Panc1 (cell line): Measurements from ENCODE around the gene OR2V2. TPM values are rescaled to one million over a fixed set of nuclear protein-coding genes. Genes with fewer than 3 reads are reported as not detected.

Experiments used
- ATAC-seq: fragments of 200-7000 bp; cut with Tn5 transposase; 2 replicates; pipeline ENCODE4 v1.9.1; 2020; ENCODE audit warnings: mild to moderate bottlenecking, moderate library complexity
- BruUV-seq: library from RNA; stranded (reverse); fragments of 400-500 nt; replicated peaks from 2 replicates; lab custom pipeline; 2021; lab: Mats Ljungman, UMichigan
- CTCF ChIA-PET: fragments of 300-600 bp; sonication (Branson Sonifier 250); formaldehyde crosslinking; loops from one replicate; lab custom pipeline; 2022; ENCODE audit warnings: antibody characterized with exemption; lab: Charles Lee
- POLR2A ChIA-PET: fragments of 300-600 bp; sonication (Branson Sonifier 250); formaldehyde crosslinking; loops from one replicate; lab custom pipeline; 2022; ENCODE audit warnings: antibody characterized with exemption; lab: Charles Lee
- DNase-seq: peaks from one replicate; pipeline ENCODE4 v3.0.0-alpha.2; 2010; ENCODE audit warnings: low read depth, low spot score
- H3K27ac ChIP-seq: 2 replicates; pipeline ENCODE4 v1.5.1; 2011; ENCODE audit warnings: mild to moderate bottlenecking, low read length, inconsistent platforms
- H3K27me3 ChIP-seq: fragments of 200-500 bp; sonication (Bioruptor generic); 2 replicates; pipeline ENCODE4 v1.6.0; 2014; ENCODE audit warnings: low read length, inconsistent platforms; ENCODE audit not compliant: control insufficient read depth, insufficient read depth
- H3K36me3 ChIP-seq: fragments of 200-500 bp; sonication (Bioruptor generic); 2 replicates; pipeline ENCODE4 v1.5.1; 2014; ENCODE audit warnings: inconsistent platforms, mild to moderate bottlenecking, low read length, moderate library complexity; ENCODE audit not compliant: control insufficient read depth, insufficient read depth
- H3K4me1 ChIP-seq: 2 replicates; pipeline ENCODE4 v1.5.1; 2011; ENCODE audit warnings: inconsistent platforms, mild to moderate bottlenecking, low read length, moderate library complexity; ENCODE audit not compliant: control insufficient read depth, insufficient read depth
- H3K4me3 ChIP-seq, 2 experiments: 2 replicates each; pipeline ENCODE4 v1.5.1; 2011 to 2012; ENCODE audit warnings: low read depth in 2 of 2, low read length in 2 of 2, mild to moderate bottlenecking in 2 of 2, inconsistent platforms in 1 of 2, moderate library complexity in 1 of 2
- H3K9me3 ChIP-seq: fragments of 200-500 bp; sonication (Bioruptor generic); 2 replicates; pipeline ENCODE4 v1.5.1; 2014; ENCODE audit warnings: low read depth, mild to moderate bottlenecking, inconsistent platforms, low read length, moderate library complexity; ENCODE audit not compliant: control insufficient read depth, insufficient read depth
- POLR2AphosphoS5 ChIP-seq: IDR thresholded peaks from 2 replicates; pipeline ENCODE4 v1.6.1; 2012; ENCODE audit warnings: mild to moderate bottlenecking, low read depth, low read length, moderate library complexity
- SIN3A ChIP-seq: IDR thresholded peaks from 2 replicates; pipeline ENCODE4 v1.6.1; 2012; ENCODE audit warnings: low read depth, mild to moderate bottlenecking, low read length, moderate library complexity, borderline replicate concordance; ENCODE audit not compliant: insufficient read depth
- TCF7L2 ChIP-seq: IDR thresholded peaks from 2 replicates; pipeline ENCODE4 v1.6.1; 2011; ENCODE audit warnings: mild to moderate bottlenecking, low read depth, low read length, inconsistent platforms
- in situ Hi-C: cut with HindIII; loops from 2 replicates; pipeline ENCODE4 v1.10.0; 2016; ENCODE audit warnings: low sequenced_read_pairs, low pct_unique_long_range_greater_than_20kb
- intact Hi-C: fragments of 100-400 bp; cut with micrococcal nuclease; formaldehyde crosslinking; loops from one replicate; pipeline ENCODE4 v1.10.0; 2022; ENCODE audit not compliant: unreplicated experiment
- total RNA-seq: library from RNA; stranded (reverse); gene quantifications from one replicate; pipeline ENCODE4 v1.2.1, GENCODE V29; 2021; ENCODE audit not compliant: unreplicated experiment
- TF ChIP-seq, protein P1 (sequence below): fragments of 450-650 bp; IDR thresholded peaks from 2 replicates; pipeline ENCODE4 v1.5.1; 2017; ENCODE audit warnings: mild to moderate bottlenecking
- TF ChIP-seq, protein P2 (sequence below), 2 experiments: IDR thresholded peaks; 2 replicates each; pipeline ENCODE4 v1.6.1; 2011 to 2012; ENCODE audit warnings: low read depth in 2 of 2, control low read depth in 1 of 2, low read length in 1 of 2, mild to moderate bottlenecking in 1 of 2, moderate library complexity in 1 of 2; ENCODE audit not compliant: insufficient read depth in 1 of 2

Gene OR2V2
- total RNA-seq, 1 experiment from 2014 or later = not detected

DNA sequence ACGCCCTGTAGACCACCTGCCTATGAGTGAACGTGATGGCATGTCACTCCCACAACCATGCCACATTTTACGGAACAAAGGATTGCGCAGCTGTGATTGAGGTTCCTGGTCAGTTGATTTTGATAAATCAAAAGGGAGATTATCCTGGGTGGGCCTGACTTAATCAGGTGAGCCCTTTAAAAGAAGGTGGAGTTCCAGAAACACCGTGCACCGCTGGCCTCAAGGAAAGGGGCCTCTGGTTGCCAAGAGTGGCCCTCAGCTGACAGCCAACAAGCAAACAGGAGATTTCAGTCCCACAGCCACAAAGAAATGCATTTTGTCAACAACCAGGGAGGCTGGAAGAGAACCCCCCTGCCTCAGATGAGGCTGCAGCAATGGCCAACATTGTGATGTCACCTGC is 38.6 kb downstream of the OR2V2 start:
- no peaks in the 10 kb centered on the region for H3K9me3 ChIP-seq
- in situ Hi-C loops (no loop called here), intact Hi-C loops (loop anchor here (10.0 kb wide), 1 partner anchor 381 kb away; the partner anchor contains the start of gene MGAT1)
- ChIA-PET POLR2A (interaction anchor here (1.7 kb wide), 1 partner anchor 19 kb away, joined by 5 read pairs; the partner anchor contains the start of gene TRIM7), CTCF (interaction anchor here (0.6 kb wide), 3 partner anchors 15 to 326 kb away, joined by 3 to 6 read pairs (median 3); no protein-coding TSS in a partner anchor)
- no peak overlapping the region for H3K4me3 ChIP-seq
- no peaks in the 10 kb centered on the region for H3K36me3 ChIP-seq
- H3K4me1 ChIP-seq = peaks cover 12% of the 10 kb centered on the region
- peak overlapping the region; percentile 11; the same call in 1 of the 2 replicates for H3K27ac ChIP-seq
- no TSS peak for BruUV-seq
- no peak for DNase-seq
- TF ChIP-seq TCF7L2 (no peak), POLR2AphosphoS5 (no peak), SIN3A (no peak)
- TF ChIP-seq, protein P1, sequence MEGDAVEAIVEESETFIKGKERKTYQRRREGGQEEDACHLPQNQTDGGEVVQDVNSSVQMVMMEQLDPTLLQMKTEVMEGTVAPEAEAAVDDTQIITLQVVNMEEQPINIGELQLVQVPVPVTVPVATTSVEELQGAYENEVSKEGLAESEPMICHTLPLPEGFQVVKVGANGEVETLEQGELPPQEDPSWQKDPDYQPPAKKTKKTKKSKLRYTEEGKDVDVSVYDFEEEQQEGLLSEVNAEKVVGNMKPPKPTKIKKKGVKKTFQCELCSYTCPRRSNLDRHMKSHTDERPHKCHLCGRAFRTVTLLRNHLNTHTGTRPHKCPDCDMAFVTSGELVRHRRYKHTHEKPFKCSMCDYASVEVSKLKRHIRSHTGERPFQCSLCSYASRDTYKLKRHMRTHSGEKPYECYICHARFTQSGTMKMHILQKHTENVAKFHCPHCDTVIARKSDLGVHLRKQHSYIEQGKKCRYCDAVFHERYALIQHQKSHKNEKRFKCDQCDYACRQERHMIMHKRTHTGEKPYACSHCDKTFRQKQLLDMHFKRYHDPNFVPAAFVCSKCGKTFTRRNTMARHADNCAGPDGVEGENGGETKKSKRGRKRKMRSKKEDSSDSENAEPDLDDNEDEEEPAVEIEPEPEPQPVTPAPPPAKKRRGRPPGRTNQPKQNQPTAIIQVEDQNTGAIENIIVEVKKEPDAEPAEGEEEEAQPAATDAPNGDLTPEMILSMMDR = no peak
- TF ChIP-seq, protein P2, sequence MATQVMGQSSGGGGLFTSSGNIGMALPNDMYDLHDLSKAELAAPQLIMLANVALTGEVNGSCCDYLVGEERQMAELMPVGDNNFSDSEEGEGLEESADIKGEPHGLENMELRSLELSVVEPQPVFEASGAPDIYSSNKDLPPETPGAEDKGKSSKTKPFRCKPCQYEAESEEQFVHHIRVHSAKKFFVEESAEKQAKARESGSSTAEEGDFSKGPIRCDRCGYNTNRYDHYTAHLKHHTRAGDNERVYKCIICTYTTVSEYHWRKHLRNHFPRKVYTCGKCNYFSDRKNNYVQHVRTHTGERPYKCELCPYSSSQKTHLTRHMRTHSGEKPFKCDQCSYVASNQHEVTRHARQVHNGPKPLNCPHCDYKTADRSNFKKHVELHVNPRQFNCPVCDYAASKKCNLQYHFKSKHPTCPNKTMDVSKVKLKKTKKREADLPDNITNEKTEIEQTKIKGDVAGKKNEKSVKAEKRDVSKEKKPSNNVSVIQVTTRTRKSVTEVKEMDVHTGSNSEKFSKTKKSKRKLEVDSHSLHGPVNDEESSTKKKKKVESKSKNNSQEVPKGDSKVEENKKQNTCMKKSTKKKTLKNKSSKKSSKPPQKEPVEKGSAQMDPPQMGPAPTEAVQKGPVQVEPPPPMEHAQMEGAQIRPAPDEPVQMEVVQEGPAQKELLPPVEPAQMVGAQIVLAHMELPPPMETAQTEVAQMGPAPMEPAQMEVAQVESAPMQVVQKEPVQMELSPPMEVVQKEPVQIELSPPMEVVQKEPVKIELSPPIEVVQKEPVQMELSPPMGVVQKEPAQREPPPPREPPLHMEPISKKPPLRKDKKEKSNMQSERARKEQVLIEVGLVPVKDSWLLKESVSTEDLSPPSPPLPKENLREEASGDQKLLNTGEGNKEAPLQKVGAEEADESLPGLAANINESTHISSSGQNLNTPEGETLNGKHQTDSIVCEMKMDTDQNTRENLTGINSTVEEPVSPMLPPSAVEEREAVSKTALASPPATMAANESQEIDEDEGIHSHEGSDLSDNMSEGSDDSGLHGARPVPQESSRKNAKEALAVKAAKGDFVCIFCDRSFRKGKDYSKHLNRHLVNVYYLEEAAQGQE (IDR thresholded peaks at IDR 0.05; ENCODE audit: insufficient read depth in 1 of 2, low read depth in 2 of 2, low read length in 1 of 2) = no peak
- no peaks in the 10 kb centered on the region for H3K27me3 ChIP-seq
- no peak for ATAC-seq

DNA sequence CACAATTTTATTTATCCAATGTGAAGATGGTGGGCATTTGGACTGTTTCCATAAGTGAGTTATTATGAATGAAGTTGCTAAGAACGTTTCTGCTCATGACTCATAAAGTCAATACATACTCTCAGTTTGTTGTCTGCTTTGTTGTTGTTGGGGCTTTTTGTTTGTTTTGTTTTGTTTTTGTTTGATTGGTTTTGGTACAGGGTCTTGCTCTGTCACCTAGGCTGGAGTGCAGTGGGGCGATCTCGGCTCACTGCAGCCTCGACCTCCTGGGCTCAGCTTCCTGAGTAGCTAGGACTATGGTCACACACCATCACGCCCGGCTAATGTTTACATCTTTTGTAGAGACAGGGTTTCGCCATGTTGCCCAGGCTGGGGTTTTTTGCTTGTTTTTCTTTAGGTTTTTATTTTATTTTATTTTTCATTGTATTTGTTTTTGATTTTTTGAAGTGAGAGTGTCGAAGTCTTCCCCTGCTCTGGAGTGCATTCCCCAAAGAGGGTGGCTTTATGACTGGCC is 39.7 kb downstream of the OR2V2 start:
- intact Hi-C loops (loop anchor here (1.0 to 10.0 kb wide), 2 partner anchors 15 to 382 kb away; partner anchors contain the start of gene MGAT1), in situ Hi-C loops (no loop called here)
- POLR2A ChIA-PET = no interaction called here
- no peaks in the 10 kb centered on the region for H3K36me3 ChIP-seq
- CTCF ChIA-PET = interaction anchor here (0.6 kb wide), 1 partner anchor 16 kb away, joined by 3 read pairs; no protein-coding TSS in a partner anchor
- ATAC-seq (no peak), DNase-seq (no peak)
- H3K27ac ChIP-seq = peak overlapping the region; percentile 82
- no peaks in the 10 kb centered on the region for H3K9me3 ChIP-seq
- peaks cover 11% of the 10 kb centered on the region for H3K4me1 ChIP-seq
- H3K27me3 ChIP-seq = no peaks in the 10 kb centered on the region
- peak overlapping the region; percentile 85 to 98 for H3K4me3 ChIP-seq
- BruUV-seq = no TSS peak
- TF ChIP-seq, protein P1 = no peak
- TF ChIP-seq, protein P2 (IDR thresholded peaks at IDR 0.05; ENCODE audit: insufficient read depth in 1 of 2, low read depth in 2 of 2, low read length in 1 of 2) = no peak
- no peak for TF ChIP-seq POLR2AphosphoS5
- TF ChIP-seq TCF7L2 = no peak
- no peak for TF ChIP-seq SIN3A
